Esophagus squamous epithelium (tissue), 5 donors: ENCODE measurements around the gene CACNA2D2. TPM values are rescaled to one million over a fixed set of nuclear protein-coding genes. Genes with fewer than 3 reads are reported as not detected.

Experiments used
- DNase-seq: peaks from one replicate; lab custom pipeline; 2025; lab: John Stamatoyannopoulos, UW
- H3K27ac ChIP-seq, 4 donors: fragments of 200-600 bp; sonication (generic); one replicate each; pipeline ENCODE4 v1.5.1; 2016 to 2019; ENCODE audit warnings: mild to moderate bottlenecking in 1 of 4
- H3K27me3 ChIP-seq, 4 donors: fragments of 200-600 bp; sonication (generic); 1 replicate in 3 of 4; 2 replicates in 1 of 4; pipeline versions ENCODE4 v1.5.1 to v1.6.0; 2017 to 2021; ENCODE audit warnings: antibody characterized with exemption in 1 of 4
- H3K36me3 ChIP-seq, 3 donors: fragments of 200-600 bp; sonication (generic); one replicate each; pipeline ENCODE4 v1.5.1; 2016 to 2019
- H3K4me1 ChIP-seq, 3 donors: fragments of 200-600 bp; sonication (generic); one replicate each; pipeline ENCODE4 v1.5.1; 2017 to 2019
- H3K4me3 ChIP-seq, 4 donors: fragments of 200-600 bp; sonication (generic); 1 replicate in 3 of 4; 2 replicates in 1 of 4; pipeline ENCODE4 v1.5.1; 2016 to 2019; ENCODE audit warnings: mild to moderate bottlenecking in 2 of 4, moderate library complexity in 1 of 4
- H3K9me3 ChIP-seq, 3 donors: fragments of 200-600 bp; sonication (generic); one replicate each; pipeline ENCODE4 v1.5.1; 2016 to 2019
- CTCF ChIP-seq, 6 experiments: fragments of 450-650 bp in 4 of 6; fragments of 200-600 bp in 2 of 6; sonication (generic) in 2 of 6; IDR thresholded peaks; one replicate each; pipeline ENCODE4 v1.5.1; 2016 to 2019; ENCODE audit warnings: antibody characterized with exemption in 6 of 6, mild to moderate bottlenecking in 4 of 6, moderate library complexity in 4 of 6
- POLR2A ChIP-seq, 4 donors: fragments of 450-650 bp; IDR thresholded peaks; one replicate each; pipeline ENCODE4 v1.6.1; 2017; ENCODE audit warnings: antibody characterized with exemption in 4 of 4, mild to moderate bottlenecking in 4 of 4, moderate library complexity in 3 of 4
- WGBS, 2 donors: methylation state at CpG; one replicate each; pipeline ENCODE4 v1.1.5; 2018; 5-methylcytosine and 5-hydroxymethylcytosine counted together
- intact Hi-C: fragments of 100-400 bp; cut with DNase I; formaldehyde crosslinking; loops from one replicate; pipeline ENCODE4 v1.15.0; 2022
- total RNA-seq, 4 donors: library from RNA; depleted of rRNA; stranded (reverse); fragments of >200 nt; gene quantifications; one replicate each; pipeline ENCODE4 v1.1.0, GENCODE V29; 2016
- donor health status: DM: yes; HTN: yes; CAD: no.

CACNA2D2 gene
- total RNA-seq, 4 donors from 2014 or later: 0.18 to 0.57 (median 0.35) TPM; not detected in 1

GRCh38 chr3:50419595-50420370 lies 83.7 kb downstream of the CACNA2D2 start:
- Histone ChIP-seq H3K9me3 (no peaks in the 10 kb centered on the region), H3K27ac (no peak overlapping the region), H3K27me3 (no peaks in the 10 kb centered on the region), H3K4me3 (no peak overlapping the region), H3K36me3 (no peaks in the 10 kb centered on the region), H3K4me1 (no peaks in the 10 kb centered on the region)
- 76 to 91% methylated on average over 15 to 16 of the region's 18 CpGs for WGBS, 2 donors
- TF ChIP-seq CTCF (IDR thresholded peaks at IDR 0.05): no peak
- TF ChIP-seq POLR2A (IDR thresholded peaks at IDR 0.05): no peak
- intact Hi-C loops: no loop called here
- DNase-seq: no peak

GRCh38 chr3:50418850-50419249 lies 84.6 kb downstream of the CACNA2D2 start:
- Histone ChIP-seq H3K4me3 (no peak overlapping the region), H3K4me1 (no peaks in the 10 kb centered on the region), H3K9me3 (no peaks in the 10 kb centered on the region), H3K27ac (no peak overlapping the region), H3K27me3 (no peaks in the 10 kb centered on the region), H3K36me3 (no peaks in the 10 kb centered on the region)
- TF ChIP-seq CTCF (IDR thresholded peaks at IDR 0.05) (no peak), POLR2A (IDR thresholded peaks at IDR 0.05) (no peak)
- intact Hi-C loops: no loop called here
- WGBS, 2 donors: 93% methylated on average over 4 of the region's 4 CpGs; no CpG with 5 or more reads in 1 of the 2 donors
- no peak for DNase-seq

GRCh38 chr3:50417637-50418033 lies 85.8 kb downstream of the CACNA2D2 start:
- WGBS, 2 donors: 25 to 43% methylated on average over 2 to 3 of the region's 4 CpGs
- Histone ChIP-seq H3K36me3 (no peaks in the 10 kb centered on the region), H3K27ac (no peak overlapping the region), H3K9me3 (no peaks in the 10 kb centered on the region), H3K4me1 (no peaks in the 10 kb centered on the region), H3K4me3 (no peak overlapping the region), H3K27me3 (no peaks in the 10 kb centered on the region)
- TF ChIP-seq POLR2A (IDR thresholded peaks at IDR 0.05) (no peak), CTCF (IDR thresholded peaks at IDR 0.05) (no peak)
- intact Hi-C loops: no loop called here
- DNase-seq: no peak

GRCh38 chr3:50416736-50417636 lies 86.4 kb downstream of the CACNA2D2 start:
- no peaks in the 10 kb centered on the region for H3K27me3 ChIP-seq
- 29 to 55% methylated on average over 1 to 9 of the region's 9 CpGs for WGBS, 2 donors
- no peaks in the 10 kb centered on the region for H3K36me3 ChIP-seq
- no peak overlapping the region for H3K4me3 ChIP-seq
- no peak for TF ChIP-seq CTCF (IDR thresholded peaks at IDR 0.05)
- TF ChIP-seq POLR2A (IDR thresholded peaks at IDR 0.05): no peak
- DNase-seq: no peak
- H3K27ac ChIP-seq: no peak overlapping the region
- no peaks in the 10 kb centered on the region for H3K9me3 ChIP-seq
- no peaks in the 10 kb centered on the region for H3K4me1 ChIP-seq
- intact Hi-C loops: no loop called here

GRCh38 chr3:50415816-50416215 lies 87.6 kb downstream of the CACNA2D2 start:
- intact Hi-C loops: no loop called here
- H3K9me3 ChIP-seq: no peaks in the 10 kb centered on the region
- DNase-seq: no peak
- no peaks in the 10 kb centered on the region for H3K36me3 ChIP-seq
- no peaks in the 10 kb centered on the region for H3K4me1 ChIP-seq
- no peak for TF ChIP-seq CTCF (IDR thresholded peaks at IDR 0.05)
- no peak for TF ChIP-seq POLR2A (IDR thresholded peaks at IDR 0.05)
- H3K4me3 ChIP-seq: no peak overlapping the region
- no peaks in the 10 kb centered on the region for H3K27me3 ChIP-seq
- H3K27ac ChIP-seq: no peak overlapping the region
- WGBS, 2 donors: 51 to 62% methylated on average over 4 to 5 of the region's 5 CpGs
